Measurements from ENCODE around the gene TTLL11.
"Not testable (repeated sequence)": the region's sequence is repeated elsewhere in the genome, so short reads cannot be mapped to it uniquely, and the experiment has no call there.

GRCh38 chr9:121794334-121794733 is 298.8 kb downstream of the TTLL11 start:
- not testable (repeated sequence) for TF ChIP-seq TAF1, POLR2A (IDR thresholded peaks at IDR 0.05; ENCODE audit: low read depth, low read length)

Data from GM12891 (cell line).